HuH-7.5 (cell line): Measurements from ENCODE around the gene ADD1.

Experiments used
- DNase-seq: peaks from one replicate; pipeline ENCODE4 v3.0.0; 2011; ENCODE audit warnings: low spot score

The ADD1 gene

GRCh38 chr4:2820216-2820982 is 23.2 kb upstream of the ADD1 start:
- DNase-seq = no peak

- no peak for DNase-seq
These were observed 21.0 kb upstream of the ADD1 start for GRCh38 chr4:2822461-2823300.

GRCh38 chr4:2823301-2823670 is 20.4 kb upstream of the ADD1 start:
- DNase-seq = no peak

GRCh38 chr4:2823671-2824328 is 19.8 kb upstream of the ADD1 start:
- DNase-seq = no peak

GRCh38 chr4:2824329-2824835 is 19.3 kb upstream of the ADD1 start:
- no peak for DNase-seq

GRCh38 chr4:2824836-2825381 is 18.7 kb upstream of the ADD1 start:
- no peak for DNase-seq

- no peak for DNase-seq
These were observed 17.9 kb upstream of the ADD1 start for GRCh38 chr4:2825740-2826139.

GRCh38 chr4:2827071-2827873 is 16.4 kb upstream of the ADD1 start:
- DNase-seq = no peak

GRCh38 chr4:2827874-2828751 is 15.5 kb upstream of the ADD1 start:
- DNase-seq = no peak

GRCh38 chr4:2828758-2829181 is 14.9 kb upstream of the ADD1 start:
- DNase-seq = no peak

- no peak for DNase-seq
These were observed 14.2 kb upstream of the ADD1 start for GRCh38 chr4:2829321-2829932.

- DNase-seq = no peak
These were observed 13.7 kb upstream of the ADD1 start for GRCh38 chr4:2829933-2830451.

GRCh38 chr4:2830632-2831610 is 12.7 kb upstream of the ADD1 start:
- DNase-seq = no peak

- DNase-seq = no peak
These were observed 11.9 kb upstream of the ADD1 start for GRCh38 chr4:2831611-2832308.

- DNase-seq = peak; percentile 5
These were observed 11.2 kb upstream of the ADD1 start for GRCh38 chr4:2832309-2832980.

GRCh38 chr4:2832981-2833670 is 10.5 kb upstream of the ADD1 start:
- peak; percentile 4 for DNase-seq

- DNase-seq = no peak
These were observed 10.0 kb upstream of the ADD1 start for GRCh38 chr4:2833671-2834000.
